ENCODE data around the gene NOTCH3. TPM values are rescaled to one million over a fixed set of nuclear protein-coding genes. Genes with fewer than 3 reads are reported as not detected.

The NOTCH3 gene
- total RNA-seq, 1 experiment from 2014 or later: 39.4 TPM

- no TSS peak for BruUV-seq (replicated peaks)
- no peak for TF ChIP-seq ATF3 (IDR thresholded peaks at IDR 0.05)
- TF ChIP-seq FOSL1 (IDR thresholded peaks at IDR 0.05; ENCODE audit: low read depth): no peak
- no peak for TF ChIP-seq SIN3A (IDR thresholded peaks at IDR 0.05; ENCODE audit: low read depth)
- no peak for TF ChIP-seq ZBTB33 (IDR thresholded peaks at IDR 0.05; ENCODE audit: extremely low read depth, insufficient replicate concordance, low read length)
- no peak for TF ChIP-seq CTCF (IDR thresholded peaks at IDR 0.05 in 2 of 3, conservative IDR thresholded peaks at IDR 0.05 in 1 of 3; ENCODE audit: borderline replicate concordance in 1 of 3, insufficient read depth in 1 of 3, low read depth in 2 of 3, low read length in 2 of 3)
- TF ChIP-seq SRF (IDR thresholded peaks at IDR 0.05; ENCODE audit: low read depth): no peak
- no peak for TF ChIP-seq ZFX (IDR thresholded peaks at IDR 0.05)
- no peak for TF ChIP-seq MAX (IDR thresholded peaks at IDR 0.05)
- TF ChIP-seq RAD21 (IDR thresholded peaks at IDR 0.05; ENCODE audit: low read depth): no peak
- no peak for TF ChIP-seq CEBPB (IDR thresholded peaks at IDR 0.05; ENCODE audit: low read depth)
- TF ChIP-seq CBX3 (IDR thresholded peaks at IDR 0.05; ENCODE audit: low read depth): no peak
- no peak for TF ChIP-seq POLR2A (IDR thresholded peaks at IDR 0.05; ENCODE audit: borderline replicate concordance, extremely low read depth, insufficient read depth, insufficient read length)
- TF ChIP-seq ELF1 (IDR thresholded peaks at IDR 0.05; ENCODE audit: borderline replicate concordance, low read depth): no peak
- Histone ChIP-seq H3K9me3 (ENCODE audit: control insufficient read depth in 1 of 2, insufficient read depth in 1 of 2, low read depth in 1 of 2, low read length in 2 of 2) (no peaks in the 10 kb centered on the region), H2AFZ (ENCODE audit: low read depth, low read length, poor library complexity, severe bottlenecking) (no peak overlapping the region), H3K27ac (ENCODE audit: low read depth, low read length) (no peak overlapping the region), H3K79me2 (ENCODE audit: insufficient read depth, low read length) (no peaks in the 10 kb centered on the region), H3K27me3 (ENCODE audit: insufficient read depth, low read length) (no peaks in the 10 kb centered on the region), H3K4me2 (ENCODE audit: low read length) (no peak overlapping the region), H3K4me1 (ENCODE audit: control insufficient read depth in 1 of 2, insufficient read depth in 2 of 2, low read length in 2 of 2) (peaks cover 7 to 20% of the 10 kb centered on the region in 2 experiments; a peak in 3 of 4 replicates), H3K9ac (ENCODE audit: low read length) (no peak overlapping the region), H3K36me3 (ENCODE audit: control insufficient read depth in 1 of 2, insufficient read depth in 2 of 2, low read length in 2 of 2) (peaks cover 0 to 10% of the 10 kb centered on the region in 2 experiments; a peak in 2 of 4 replicates), H4K20me1 (ENCODE audit: insufficient read depth) (no peaks in the 10 kb centered on the region), H3K9me2 (ENCODE audit: insufficient read depth) (no peaks in the 10 kb centered on the region), H3K4me3 (replicated peaks in 1 of 2; ENCODE audit: low read depth in 1 of 2, low read length in 2 of 2) (no peak overlapping the region)
- intact Hi-C loops (cut with micrococcal nuclease): no loop called here
- RAD21 ChIA-PET (ENCODE audit: low non-redundant PET in 1 of 2, low total read pairs in 2 of 2, uncharacterized antibody in 2 of 2, unreplicated experiment in 2 of 2): interaction anchor here in 1 of 2 experiments (0.7 kb wide), 1 partner anchor 184 kb away, joined by 4 read pairs; no protein-coding TSS in a partner anchor
- CTCF ChIA-PET: no interaction called here
- no peak for ATAC-seq
- DNase-seq (ENCODE audit: low read depth, low spot score): no peak
- POLR2A ChIA-PET: no interaction called here
Measured at GRCh38 chr19:15109768-15110417, 90.9 kb downstream of the NOTCH3 start.

Small RNAs within 50 kb of the gene (microRNA-seq; reads per million reads assigned to microRNA genes)
- not detected for gene MIR6795 (ENCODE audit: borderline number of aligned reads)

Other genes starting within 250 kb of the NOTCH3 start
- gene SLC1A6, start 221.1 kb downstream of the NOTCH3 start, total RNA-seq (2021; ENCODE audit: unreplicated experiment): not detected
- not detected for gene CASP14, start 151.5 kb downstream of the NOTCH3 start, total RNA-seq (2021; ENCODE audit: unreplicated experiment)
- not detected for gene OR1I1, start 118.8 kb downstream of the NOTCH3 start, total RNA-seq (2021; ENCODE audit: unreplicated experiment)
- gene SYDE1, start 93.6 kb downstream of the NOTCH3 start, total RNA-seq (2021; ENCODE audit: unreplicated experiment): 4.9 TPM
- gene EPHX3, start 31.5 kb upstream of the NOTCH3 start, total RNA-seq (2021; ENCODE audit: unreplicated experiment): 0.12 TPM
- 52.9 TPM for gene BRD4, start 131.5 kb upstream of the NOTCH3 start, total RNA-seq (2021; ENCODE audit: unreplicated experiment)
- gene AKAP8, start 178.8 kb upstream of the NOTCH3 start, total RNA-seq (2021; ENCODE audit: unreplicated experiment): 50.6 TPM
- 106 TPM for gene AKAP8L, start 218.0 kb upstream of the NOTCH3 start, total RNA-seq (2021; ENCODE audit: unreplicated experiment)
- gene WIZ, start 249.0 kb upstream of the NOTCH3 start, total RNA-seq (2021; ENCODE audit: unreplicated experiment): 28.4 TPM